WTC11 (cell line): ENCODE results near the gene UTP11. TPM values are rescaled to one million over a fixed set of nuclear protein-coding genes. Genes with fewer than 3 reads are reported as not detected.
A peak's percentile ranks its signal among the peaks of the same experiment; 100 is the strongest.

Experiments used
- ATAC-seq: fragments of 200-7000 bp; cut with Tn5 transposase; 2 replicates; pipeline ENCODE4 v1.10.0; 2021; ENCODE audit warnings: mild to moderate bottlenecking, moderate library complexity
- CTCF ChIA-PET: fragments of 300-600 bp; sonication (Branson Sonifier 250); formaldehyde crosslinking; loops from one replicate; lab custom pipeline; 2021; ENCODE audit warnings: antibody characterized with exemption; lab: Charles Lee
- POLR2A ChIA-PET: fragments of 350-600 bp; sonication (Branson Sonifier 250); formaldehyde crosslinking; loops from one replicate; lab custom pipeline; 2021; ENCODE audit warnings: antibody characterized with exemption; lab: Charles Lee
- DNase-seq: peaks from one replicate; pipeline ENCODE4 v3.0.0; 2021; ENCODE audit warnings: low spot score
- H3K27ac Mint-ChIP-seq: 2 replicates; pipeline ENCODE4 v1.8.0; 2021; ENCODE audit warnings: mixed read lengths
- H3K27me3 Mint-ChIP-seq: 2 replicates; pipeline ENCODE4 v1.8.0; 2021; ENCODE audit warnings: low read depth, mild to moderate bottlenecking, moderate library complexity, mixed read lengths
- H3K36me3 Mint-ChIP-seq: 2 replicates; pipeline ENCODE4 v1.8.0; 2021; ENCODE audit warnings: mixed read lengths
- H3K4me1 Mint-ChIP-seq: 2 replicates; pipeline ENCODE4 v1.8.0; 2022; ENCODE audit warnings: mixed read lengths
- H3K4me3 Mint-ChIP-seq: 2 replicates; pipeline ENCODE4 v1.8.0; 2021; ENCODE audit warnings: mild to moderate bottlenecking, moderate library complexity, mixed read lengths
- H3K9me3 Mint-ChIP-seq: 2 replicates; pipeline ENCODE4 v1.8.0; 2021; ENCODE audit warnings: mixed read lengths
- ATF1 ChIP-seq: sonication (generic); formaldehyde crosslinking; IDR thresholded peaks from 2 replicates; pipeline ENCODE4 v1.8.1; 2023; ENCODE audit warnings: mild to moderate bottlenecking, moderate library complexity, missing genetic modification reagents
- CBFB ChIP-seq: sonication (generic); formaldehyde crosslinking; IDR thresholded peaks from 2 replicates; pipeline ENCODE4 v1.8.1; 2022; ENCODE audit warnings: mild to moderate bottlenecking, low read depth, missing genetic modification reagents
- IRF2 ChIP-seq: sonication (generic); formaldehyde crosslinking; IDR thresholded peaks from 2 replicates; pipeline ENCODE4 v1.8.0; 2022; ENCODE audit warnings: low read depth, missing genetic modification reagents, borderline replicate concordance
- SMAD3 ChIP-seq: sonication (generic); formaldehyde crosslinking; IDR thresholded peaks from 2 replicates; pipeline ENCODE4 v1.8.0; 2022; ENCODE audit warnings: missing genetic modification reagents, mild to moderate bottlenecking, borderline replicate concordance
- STAT6 ChIP-seq: sonication (generic); formaldehyde crosslinking; conservative IDR thresholded peaks from 2 replicates; pipeline ENCODE4 v1.8.1; 2023; ENCODE audit warnings: mild to moderate bottlenecking, low read depth, missing genetic modification reagents, moderate library complexity
- TEAD4 ChIP-seq: sonication (generic); formaldehyde crosslinking; IDR thresholded peaks from 2 replicates; pipeline ENCODE4 v1.8.0; 2022; ENCODE audit warnings: mild to moderate bottlenecking, missing genetic modification reagents
- USF1 ChIP-seq: sonication (generic); formaldehyde crosslinking; IDR thresholded peaks from 2 replicates; pipeline ENCODE4 v1.8.0; 2022; ENCODE audit warnings: mild to moderate bottlenecking, missing genetic modification reagents
- ZNF263 ChIP-seq: sonication (generic); formaldehyde crosslinking; IDR thresholded peaks from 2 replicates; pipeline ENCODE4 v1.8.1; 2022; ENCODE audit warnings: low read depth, mild to moderate bottlenecking, moderate library complexity, missing genetic modification reagents
- ZNF423 ChIP-seq: fragments of 250-450 bp; sonication (Bioruptor Pico); IDR thresholded peaks from 2 replicates; pipeline ENCODE4 v2.1.2; 2022; ENCODE audit warnings: mild to moderate bottlenecking, moderate library complexity
- ZNF532 ChIP-seq: fragments of 250-450 bp; sonication (Bioruptor Pico); IDR thresholded peaks from 2 replicates; pipeline ENCODE4 v1.9.0; 2021; ENCODE audit warnings: mild to moderate bottlenecking, borderline replicate concordance
- ZSCAN18 ChIP-seq: fragments of 250-450 bp; sonication (Bioruptor Pico); IDR thresholded peaks from 2 replicates; pipeline ENCODE4 v2.1.2; 2022; ENCODE audit warnings: mild to moderate bottlenecking, moderate library complexity
- total RNA-seq: library from RNA; stranded (reverse); gene quantifications from 3 replicates; pipeline ENCODE4 v1.2.3, GENCODE V29; 2021

Gene UTP11
- total RNA-seq, 1 experiment from 2014 or later: 42.2 TPM

GRCh38 chr1:38013227-38013622, 691 bp downstream of the UTP11 start (continued):
- TF ChIP-seq ZNF532 (CRISPR knock-in tag) (no peak), SMAD3 (CRISPR knock-in tag) (no peak), ZNF263 (CRISPR knock-in tag) (no peak), USF1 (CRISPR knock-in tag) (no peak), CBFB (CRISPR knock-in tag) (no peak), ATF1 (CRISPR knock-in tag) (no peak), ZSCAN18 (CRISPR knock-in tag) (no peak)

GRCh38 chr1:38014171-38014570, 1.6 kb downstream of the UTP11 start:
- no peak for DNase-seq
- Mint-ChIP-seq H3K4me1 (peaks cover 16% of the 10 kb centered on the region), H3K4me3 (peak overlapping the region; percentile 95), H3K27me3 (peaks cover 9% of the 10 kb centered on the region)
- CTCF ChIA-PET: interaction anchor here (0.6 to 0.7 kb wide), 2 partner anchors 30 to 476 kb away, joined by 3 read pairs; no protein-coding TSS in a partner anchor
- TF ChIP-seq IRF2 (CRISPR knock-in tag) (no peak), ZNF423 (no peak)
- TF ChIP-seq, all 79 proteins: peak for 0
- no peak for ATAC-seq
- peaks cover 3% of the 10 kb centered on the region; the same call in 1 of the 2 replicates for H3K9me3 Mint-ChIP-seq
- POLR2A ChIA-PET: interaction anchor here (0.5 to 0.6 kb wide), 2 partner anchors 18 to 806 kb away, joined by 3 to 4 read pairs; no protein-coding TSS in a partner anchor
- H3K27ac Mint-ChIP-seq: peak overlapping the region; percentile 74; the same call in 1 of the 2 replicates
- peaks cover 30% of the 10 kb centered on the region for H3K36me3 Mint-ChIP-seq

- Mint-ChIP-seq H3K27ac (no peak overlapping the region), H3K9me3 (peaks cover 3% of the 10 kb centered on the region; the same call in 1 of the 2 replicates), H3K4me1 (peaks cover 9% of the 10 kb centered on the region), H3K36me3 (peaks cover 35% of the 10 kb centered on the region), H3K4me3 (no peak overlapping the region; the same call in 1 of the 2 replicates), H3K27me3 (peaks cover 9% of the 10 kb centered on the region)
- TF ChIP-seq STAT6 (CRISPR knock-in tag): no peak
- no peak for TF ChIP-seq TEAD4 (CRISPR knock-in tag)
- CTCF ChIA-PET: interaction anchor here (0.6 to 1.0 kb wide), 3 partner anchors 13 to 475 kb away, joined by 3 to 5 read pairs (median 3); no protein-coding TSS in a partner anchor
- POLR2A ChIA-PET: no interaction called here
- no peak for ATAC-seq
- DNase-seq: no peak
Measured at GRCh38 chr1:38014724-38015424, 2.3 kb downstream of the UTP11 start.
